ENCODE results near the gene TH.

Gene TH

DNA sequence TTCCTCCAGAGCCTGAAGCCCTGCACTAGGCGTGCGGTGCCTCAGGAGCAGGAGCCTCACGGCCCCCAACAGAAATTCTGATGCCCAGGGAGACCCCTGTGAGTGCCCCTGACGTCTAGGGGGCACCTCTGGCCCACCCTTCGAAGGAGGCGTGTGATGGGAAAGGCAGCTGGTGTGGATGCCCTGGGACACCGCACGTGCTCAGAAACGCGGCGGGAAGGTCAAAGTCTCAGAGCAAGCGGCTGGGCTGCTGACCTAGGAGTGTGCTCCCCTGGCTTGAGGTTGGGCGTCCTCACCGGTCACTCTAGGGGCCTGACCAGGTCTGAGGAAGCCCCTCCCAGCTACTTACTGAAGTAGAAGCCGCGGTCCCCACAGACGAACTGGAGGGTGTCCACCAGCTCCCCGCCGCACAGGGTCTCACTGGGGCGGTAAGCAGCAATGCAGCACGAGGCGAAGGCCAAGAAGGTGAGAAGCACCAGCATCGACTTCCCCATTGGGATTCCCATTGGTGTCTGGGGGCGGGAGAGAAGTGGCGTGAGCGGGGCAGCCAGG, 36.5 kb downstream of the TH start:
- Mint-ChIP-seq H3K27ac (no peak overlapping the region), H3K9me3 (peaks cover 4% of the 10 kb centered on the region), H3K4me3 (no peak overlapping the region), H3K27me3 (ENCODE audit: low read depth) (peaks cover 56% of the 10 kb centered on the region), H3K4me1 (ENCODE audit: low read depth) (no peaks in the 10 kb centered on the region), H3K36me3 (ENCODE audit: low read depth) (no peaks in the 10 kb centered on the region)

DNA sequence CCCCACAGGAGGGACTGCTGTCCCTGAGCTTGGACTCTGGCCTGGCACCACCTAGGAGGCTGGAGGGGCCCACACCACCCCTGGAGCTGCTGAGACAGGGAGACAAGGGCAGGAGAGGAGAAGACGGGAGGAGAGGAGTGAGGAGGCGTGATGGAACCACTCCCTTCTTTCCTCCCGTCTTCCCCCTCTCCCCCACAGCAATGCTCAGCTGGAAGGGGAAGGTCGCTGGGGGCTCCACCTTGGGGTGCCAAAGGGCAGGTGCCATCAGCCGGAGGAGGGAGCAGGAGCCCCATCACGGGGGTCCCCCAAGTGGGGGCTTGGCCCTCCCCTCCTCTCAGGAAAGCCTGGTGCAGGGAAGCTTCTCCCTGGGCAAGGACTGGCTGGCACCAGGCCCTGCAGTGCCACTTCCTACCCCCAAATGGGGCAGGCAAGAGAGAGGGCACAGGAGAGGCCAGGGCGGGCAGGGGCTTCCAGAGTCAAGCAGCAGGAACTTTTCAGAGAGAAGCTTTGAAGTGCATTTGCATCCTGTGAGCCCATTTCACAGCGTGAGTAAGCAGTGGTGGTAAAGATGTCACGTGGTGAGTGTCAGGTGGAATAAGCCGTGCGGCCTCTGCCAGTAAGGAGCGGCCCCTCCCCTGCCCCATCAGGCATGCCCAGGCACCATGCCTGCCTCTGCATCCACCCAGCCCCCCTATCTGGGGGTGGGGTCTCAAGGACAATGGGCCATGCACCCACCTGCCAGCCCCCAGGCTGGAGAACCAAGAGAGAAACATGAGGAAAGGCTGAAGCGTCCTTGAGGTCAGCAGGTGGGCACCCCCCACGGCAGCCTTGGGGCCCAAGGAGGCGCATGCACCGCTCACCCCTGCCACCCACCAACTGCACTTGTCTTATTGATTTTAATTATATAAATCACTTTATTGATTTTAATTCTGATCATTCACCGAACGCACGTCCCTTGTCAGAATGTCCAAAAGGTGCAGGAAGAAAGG, 37.3 kb downstream of the TH start:
- Mint-ChIP-seq H3K27me3 (ENCODE audit: low read depth) (peaks cover 54% of the 10 kb centered on the region), H3K4me1 (ENCODE audit: low read depth) (no peaks in the 10 kb centered on the region), H3K36me3 (ENCODE audit: low read depth) (no peaks in the 10 kb centered on the region), H3K4me3 (no peak overlapping the region), H3K27ac (no peak overlapping the region), H3K9me3 (peaks cover 4% of the 10 kb centered on the region)

DNA sequence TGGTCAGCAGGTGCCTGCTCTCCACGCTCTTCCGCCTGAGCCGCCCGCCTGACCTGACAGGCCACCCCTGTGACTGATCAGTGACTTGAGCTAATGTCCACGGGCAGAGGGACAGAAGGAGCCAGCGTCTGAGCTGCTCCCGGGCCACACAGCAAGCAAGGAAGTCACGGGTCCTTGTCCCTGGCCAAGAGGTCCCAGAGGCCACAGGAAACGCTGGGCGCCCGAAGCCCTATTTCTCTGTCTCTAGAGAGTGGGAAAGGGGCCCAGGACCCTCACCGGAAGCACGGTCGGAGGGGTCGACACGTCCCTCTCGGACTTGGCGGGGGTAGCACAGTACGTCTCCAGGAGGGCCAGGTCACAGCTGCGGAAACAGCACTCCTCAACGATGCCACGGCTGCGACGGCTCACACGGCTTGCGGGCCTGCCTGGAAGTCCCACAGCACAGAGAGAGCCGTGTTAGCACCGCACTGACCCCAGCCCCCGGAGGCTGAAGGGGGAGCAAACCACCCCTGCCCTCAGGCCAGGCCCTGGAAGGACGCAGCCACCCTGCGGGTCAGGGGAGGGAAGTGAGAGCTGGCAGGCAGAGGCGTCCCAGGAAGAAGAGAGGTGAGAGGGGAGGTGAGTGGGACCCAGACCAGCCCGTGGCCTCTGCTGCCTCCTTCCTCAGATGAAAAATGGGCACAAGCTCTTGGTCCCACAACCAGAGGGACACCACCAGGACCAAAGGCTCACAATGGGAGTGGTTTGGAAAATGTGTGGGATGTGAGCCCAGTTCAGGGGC, 38.2 kb downstream of the TH start:
- H3K4me1 Mint-ChIP-seq (ENCODE audit: low read depth) = no peaks in the 10 kb centered on the region
- H3K27ac Mint-ChIP-seq = no peak overlapping the region
- peaks cover 52% of the 10 kb centered on the region for H3K27me3 Mint-ChIP-seq (ENCODE audit: low read depth)
- peaks cover 4% of the 10 kb centered on the region for H3K9me3 Mint-ChIP-seq
- H3K36me3 Mint-ChIP-seq (ENCODE audit: low read depth) = no peaks in the 10 kb centered on the region
- no peak overlapping the region for H3K4me3 Mint-ChIP-seq

DNA sequence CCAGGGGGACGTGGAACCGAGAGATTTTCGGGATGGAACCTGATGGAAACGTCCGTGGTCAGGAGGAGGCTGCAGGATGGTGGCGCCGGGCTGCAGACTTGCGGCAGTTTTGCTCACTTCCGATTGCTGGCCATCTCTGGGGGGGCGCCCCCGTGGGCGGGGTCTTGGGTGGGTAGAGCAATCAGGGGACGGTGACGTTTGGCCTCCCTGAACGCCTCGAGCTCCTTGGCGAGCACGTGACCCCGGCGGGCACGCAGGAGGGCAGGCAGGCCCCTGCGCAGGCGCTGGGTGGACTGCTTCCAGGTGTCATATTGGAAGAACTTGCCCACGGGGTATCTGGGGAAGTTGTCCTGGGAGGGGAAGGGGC, 38.8 kb downstream of the TH start:
- no peaks in the 10 kb centered on the region for H3K36me3 Mint-ChIP-seq (ENCODE audit: low read depth)
- no peak overlapping the region for H3K4me3 Mint-ChIP-seq
- H3K9me3 Mint-ChIP-seq = peaks cover 4% of the 10 kb centered on the region
- peaks cover 49% of the 10 kb centered on the region for H3K27me3 Mint-ChIP-seq (ENCODE audit: low read depth)
- no peaks in the 10 kb centered on the region for H3K4me1 Mint-ChIP-seq (ENCODE audit: low read depth)
- H3K27ac Mint-ChIP-seq = no peak overlapping the region

DNA sequence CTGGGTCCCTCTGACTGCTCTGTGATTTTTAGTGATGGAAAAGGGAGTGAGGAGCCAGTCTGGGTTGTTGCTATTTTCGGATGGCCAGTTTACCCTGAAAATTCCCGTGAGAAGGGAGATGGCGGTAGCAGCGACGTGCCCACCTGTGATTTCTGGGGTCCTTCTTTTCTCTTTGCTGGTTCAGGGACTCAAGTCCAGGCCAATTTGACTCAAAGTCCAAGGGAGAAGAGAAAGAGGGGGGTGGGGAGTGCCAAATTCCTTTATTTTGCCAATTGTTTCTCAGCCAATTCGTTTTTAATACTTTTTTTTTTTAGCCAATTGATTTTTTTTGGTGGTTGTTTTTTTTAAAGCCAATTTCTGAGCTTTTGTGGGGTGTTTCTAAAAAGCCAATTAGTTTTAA, 39.4 kb downstream of the TH start:
- H3K9me3 Mint-ChIP-seq = peaks cover 4% of the 10 kb centered on the region
- H3K27me3 Mint-ChIP-seq (ENCODE audit: low read depth) = peaks cover 44% of the 10 kb centered on the region
- no peaks in the 10 kb centered on the region for H3K36me3 Mint-ChIP-seq (ENCODE audit: low read depth)
- H3K4me1 Mint-ChIP-seq (ENCODE audit: low read depth) = no peaks in the 10 kb centered on the region
- H3K4me3 Mint-ChIP-seq = no peak overlapping the region
- no peak overlapping the region for H3K27ac Mint-ChIP-seq

DNA sequence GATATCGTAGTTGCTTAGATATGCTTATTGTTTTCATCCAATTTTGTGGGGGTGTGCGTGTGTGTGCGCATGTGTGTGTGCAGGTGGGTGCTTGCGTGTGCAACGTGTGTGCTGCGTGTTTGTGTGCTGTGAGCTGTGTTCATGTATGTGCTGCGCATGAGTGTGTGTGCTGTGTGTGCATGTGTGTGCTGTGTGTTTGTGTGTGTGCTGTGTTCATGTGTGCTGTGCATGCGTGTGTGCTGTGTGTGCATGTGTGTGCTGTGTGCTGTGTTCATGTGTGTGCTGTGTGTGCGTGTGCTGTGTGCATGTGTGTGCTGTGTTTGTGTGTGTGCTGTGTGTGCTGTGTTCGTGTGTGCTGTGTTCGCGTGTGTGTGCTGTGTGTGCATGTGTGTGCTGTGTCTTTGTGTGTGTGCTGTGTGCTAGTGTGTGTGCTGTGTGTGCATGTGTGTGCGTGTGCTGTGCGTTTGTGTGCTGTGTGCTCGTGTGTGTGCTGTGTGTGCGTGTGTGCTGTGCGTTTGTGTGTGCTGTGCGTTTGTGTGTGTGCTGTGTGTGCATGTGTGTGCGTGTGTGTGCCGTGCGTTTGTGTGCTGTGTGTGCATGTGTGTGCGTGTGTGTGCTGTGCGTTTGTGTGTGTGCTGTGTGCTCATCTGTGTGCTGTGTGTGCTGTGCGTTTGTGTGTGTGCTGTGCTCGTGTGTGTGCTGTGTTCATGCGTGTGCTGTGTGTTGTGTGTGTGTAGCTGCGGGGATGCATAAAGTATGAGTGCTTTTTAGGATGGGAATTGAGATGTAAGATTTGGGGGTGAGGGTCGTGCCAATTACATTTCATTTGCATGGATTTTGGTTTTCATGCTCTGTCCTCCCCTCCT, 40.0 kb downstream of the TH start:
- Mint-ChIP-seq H3K4me3 (no peak overlapping the region), H3K9me3 (peaks cover 4% of the 10 kb centered on the region), H3K4me1 (ENCODE audit: low read depth) (no peaks in the 10 kb centered on the region), H3K36me3 (ENCODE audit: low read depth) (no peaks in the 10 kb centered on the region), H3K27me3 (ENCODE audit: low read depth) (peaks cover 37% of the 10 kb centered on the region), H3K27ac (no peak overlapping the region)

DNA sequence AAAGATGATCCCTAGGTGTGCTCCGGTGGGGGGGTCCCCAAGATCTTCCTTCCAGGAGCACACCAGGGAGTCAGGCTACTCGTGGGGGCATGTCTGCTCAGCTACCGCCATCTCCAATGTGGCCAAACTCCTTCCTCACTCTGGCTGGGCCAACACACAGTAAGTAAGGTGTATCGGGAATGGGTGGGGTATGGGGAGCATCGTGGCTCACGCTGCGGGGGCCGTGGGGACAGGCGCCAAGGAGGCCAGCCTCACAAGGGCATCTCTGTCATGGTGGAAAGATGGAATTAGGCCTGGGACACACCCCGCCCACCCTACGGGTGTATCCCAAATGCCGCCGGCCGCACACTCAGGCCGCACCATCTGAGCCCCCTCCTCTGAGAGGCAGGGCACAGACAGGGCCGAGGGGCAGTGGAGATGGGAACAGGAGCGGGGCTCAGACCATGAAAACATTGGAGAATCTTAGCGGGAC, 40.7 kb downstream of the TH start:
- no peak overlapping the region for H3K27ac Mint-ChIP-seq
- no peaks in the 10 kb centered on the region for H3K4me1 Mint-ChIP-seq (ENCODE audit: low read depth)
- no peak overlapping the region for H3K4me3 Mint-ChIP-seq
- H3K27me3 Mint-ChIP-seq (ENCODE audit: low read depth) = peaks cover 30% of the 10 kb centered on the region
- peaks cover 4% of the 10 kb centered on the region for H3K9me3 Mint-ChIP-seq
- no peaks in the 10 kb centered on the region for H3K36me3 Mint-ChIP-seq (ENCODE audit: low read depth)

DNA sequence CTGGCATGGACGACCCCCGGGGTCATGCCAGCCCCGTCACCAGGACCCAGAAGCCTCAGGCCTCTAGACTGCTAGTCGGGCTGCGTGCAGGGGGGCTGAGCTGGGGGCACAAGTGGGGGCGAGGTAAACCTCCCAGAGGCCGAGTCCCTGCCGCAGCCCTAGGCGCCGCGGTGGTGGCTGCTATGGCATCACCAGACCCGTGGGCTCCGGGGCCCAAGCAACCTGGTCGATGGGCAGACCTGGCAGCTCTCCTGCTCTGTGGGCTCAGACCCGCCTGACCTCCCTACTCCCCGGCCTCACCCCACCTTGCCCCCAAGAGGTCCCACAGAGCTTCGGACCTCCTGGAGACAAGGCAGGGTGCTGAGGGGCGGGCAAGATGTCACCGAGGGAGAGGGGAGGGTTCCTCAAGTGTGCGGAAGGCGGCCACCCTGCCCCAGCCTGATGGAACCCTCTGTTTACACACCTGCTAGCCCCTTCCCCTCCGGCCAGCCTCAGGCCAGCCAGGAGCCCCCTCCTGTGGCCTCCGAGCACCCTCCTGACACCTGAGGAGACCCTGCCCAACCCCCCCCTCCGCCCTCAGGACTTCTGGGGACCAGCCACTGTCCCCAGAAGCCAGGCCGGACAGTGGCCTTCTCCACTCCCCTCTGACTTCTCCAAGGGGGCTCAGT, 41.8 kb downstream of the TH start:
- Mint-ChIP-seq H3K4me1 (ENCODE audit: low read depth) (no peaks in the 10 kb centered on the region), H3K36me3 (ENCODE audit: low read depth) (no peaks in the 10 kb centered on the region), H3K4me3 (no peak overlapping the region), H3K9me3 (peaks cover 4% of the 10 kb centered on the region), H3K27ac (no peak overlapping the region), H3K27me3 (ENCODE audit: low read depth) (peaks cover 22% of the 10 kb centered on the region)

DNA sequence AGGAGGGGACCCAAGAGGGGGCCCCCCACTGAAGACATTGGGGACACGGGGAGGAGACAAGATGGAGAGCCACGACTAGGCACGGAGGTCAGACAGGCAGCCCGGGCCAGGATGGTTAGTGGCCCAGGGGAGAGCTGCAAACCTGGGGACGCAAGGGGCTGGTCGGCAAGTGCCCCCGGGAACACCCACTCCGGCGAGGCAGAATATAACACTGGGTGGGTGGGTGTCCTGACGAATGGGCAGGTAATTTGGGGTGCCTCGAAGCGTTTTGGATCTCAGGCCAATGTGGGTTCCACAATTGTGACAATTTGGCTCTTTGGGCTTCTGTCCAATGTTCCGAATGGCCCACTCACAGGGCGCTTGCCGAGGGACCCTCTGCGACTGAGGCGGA, 42.3 kb downstream of the TH start:
- H3K9me3 Mint-ChIP-seq = peaks cover 4% of the 10 kb centered on the region
- no peaks in the 10 kb centered on the region for H3K4me1 Mint-ChIP-seq (ENCODE audit: low read depth)
- peaks cover 26% of the 10 kb centered on the region for H3K27me3 Mint-ChIP-seq (ENCODE audit: low read depth)
- H3K27ac Mint-ChIP-seq = no peak overlapping the region
- H3K36me3 Mint-ChIP-seq (ENCODE audit: low read depth) = no peaks in the 10 kb centered on the region
- H3K4me3 Mint-ChIP-seq = no peak overlapping the region

DNA sequence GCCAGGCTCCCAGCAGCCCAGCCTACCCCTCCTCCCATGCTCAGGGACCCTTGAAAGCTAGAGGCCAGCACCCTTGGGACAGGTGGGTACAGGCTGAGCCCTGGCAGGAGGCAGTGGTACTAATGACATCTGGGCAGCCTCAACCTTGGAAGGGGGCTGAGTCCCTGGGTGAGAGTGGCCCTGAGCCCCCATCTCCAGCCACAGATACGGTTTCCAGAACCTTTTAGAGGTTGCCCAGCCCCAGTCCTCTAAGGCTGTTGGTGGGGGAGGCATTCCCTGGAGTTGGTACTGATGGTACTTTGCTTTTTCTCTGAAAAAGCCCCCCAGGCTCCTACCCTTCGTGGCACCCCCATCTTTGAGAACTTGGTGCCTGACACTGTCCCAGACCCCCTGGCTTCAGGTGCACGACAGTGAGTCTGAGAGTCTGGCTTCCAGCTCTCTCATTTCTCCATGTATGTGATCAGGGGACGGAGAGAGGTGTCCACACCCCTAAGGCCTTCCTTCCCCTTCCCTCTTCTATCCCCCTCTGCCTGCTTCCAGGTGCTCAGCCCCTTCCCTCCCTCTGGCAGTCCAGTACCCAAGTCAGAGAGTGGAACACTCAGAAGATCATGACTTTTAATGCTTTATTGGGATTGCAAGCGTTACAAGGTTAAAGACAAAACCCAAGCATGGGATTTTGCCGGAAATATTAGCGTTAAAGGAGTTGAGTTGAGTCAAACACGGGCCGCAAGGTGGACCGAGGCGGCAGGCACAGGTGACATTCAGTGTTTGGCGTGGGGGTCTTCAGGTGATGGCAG, 42.9 kb downstream of the TH start:
- Mint-ChIP-seq H3K4me3 (no peak overlapping the region), H3K4me1 (ENCODE audit: low read depth) (no peaks in the 10 kb centered on the region), H3K27ac (no peak overlapping the region), H3K9me3 (peaks cover 4% of the 10 kb centered on the region), H3K36me3 (ENCODE audit: low read depth) (no peaks in the 10 kb centered on the region), H3K27me3 (ENCODE audit: low read depth) (peaks cover 23% of the 10 kb centered on the region)

DNA sequence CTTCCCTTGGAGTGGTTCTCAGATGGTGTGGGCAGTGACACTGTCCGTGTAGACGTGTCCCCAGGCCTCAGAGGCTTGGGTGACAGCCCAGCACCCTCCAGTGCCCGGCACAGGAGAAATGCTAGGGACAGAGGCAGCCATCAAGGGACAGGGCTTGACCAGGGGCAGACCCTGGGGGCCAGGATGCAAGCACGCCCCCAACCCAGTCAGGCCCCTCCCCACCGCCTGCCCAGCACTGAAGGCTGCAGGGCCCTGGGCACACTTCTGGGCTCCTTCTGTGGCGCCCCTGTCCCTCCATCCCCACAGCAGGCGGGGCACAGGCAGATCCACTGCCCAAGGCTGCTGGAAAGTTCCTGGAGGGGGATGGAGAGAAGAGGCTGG, 43.5 kb downstream of the TH start:
- Mint-ChIP-seq H3K27me3 (ENCODE audit: low read depth) (peaks cover 19% of the 10 kb centered on the region), H3K4me1 (ENCODE audit: low read depth) (no peaks in the 10 kb centered on the region), H3K27ac (no peak overlapping the region), H3K36me3 (ENCODE audit: low read depth) (no peaks in the 10 kb centered on the region), H3K9me3 (peaks cover 4% of the 10 kb centered on the region), H3K4me3 (no peak overlapping the region)

DNA sequence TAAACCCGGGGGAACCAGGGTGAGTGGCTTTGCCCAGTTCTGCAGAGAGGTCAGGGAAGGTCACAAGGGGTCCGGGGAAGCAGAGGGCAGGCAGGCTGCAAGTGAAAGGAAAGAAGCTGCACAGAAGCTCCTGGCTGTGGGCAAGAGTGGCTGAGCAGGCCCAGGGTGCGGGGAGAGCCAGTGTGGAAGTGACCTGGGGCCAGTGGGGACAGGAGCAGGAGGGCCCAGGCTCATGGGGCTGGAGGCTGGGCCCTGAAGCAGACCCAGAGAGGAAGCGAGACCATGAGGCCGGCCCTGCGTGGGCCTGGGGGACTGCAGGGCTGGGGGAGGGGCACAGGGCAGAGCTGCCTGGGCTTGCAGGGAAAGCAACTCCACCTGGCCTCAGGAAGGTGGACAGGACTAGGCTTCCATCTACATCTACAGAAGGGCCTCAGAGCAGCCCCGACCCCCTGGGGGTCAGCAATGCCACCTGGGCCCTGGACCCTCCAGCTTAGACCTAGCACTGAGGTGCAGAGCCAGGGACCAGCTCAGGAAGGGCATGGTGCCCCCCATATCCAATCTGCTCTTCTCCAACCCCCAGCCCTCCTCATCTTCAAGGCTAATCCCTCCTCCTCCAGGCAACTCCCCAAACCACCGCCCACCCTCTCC, 44.0 kb downstream of the TH start:
- Mint-ChIP-seq H3K4me3 (no peak overlapping the region), H3K27ac (no peak overlapping the region), H3K9me3 (peaks cover 4% of the 10 kb centered on the region), H3K36me3 (ENCODE audit: low read depth) (no peaks in the 10 kb centered on the region), H3K4me1 (ENCODE audit: low read depth) (no peaks in the 10 kb centered on the region), H3K27me3 (ENCODE audit: low read depth) (peaks cover 17% of the 10 kb centered on the region)

Measured in T-helper 1 cell treated with Interleukin-12 subunit alpha and Interleukin-12 subunit beta and Interleukin-4 antibody, amounts not matched to agents 30 μg/mL and 1 μg/mL, for 36 hours (primary cell).